ENCODE results near the gene REG1A.

The REG1A gene

GRCh38 chr2:79120194-79120713 lies at the start of gene REG1A:
TSS of gene REG1A (plus strand) at chr2:79120488. CDS start at chr2:79120862, 374 bp downstream.
- DNase-seq: no peak

GRCh38 chr2:79071078-79071477 lies 49.2 kb upstream of the REG1A start:
- DNase-seq: no peak

DNA sequence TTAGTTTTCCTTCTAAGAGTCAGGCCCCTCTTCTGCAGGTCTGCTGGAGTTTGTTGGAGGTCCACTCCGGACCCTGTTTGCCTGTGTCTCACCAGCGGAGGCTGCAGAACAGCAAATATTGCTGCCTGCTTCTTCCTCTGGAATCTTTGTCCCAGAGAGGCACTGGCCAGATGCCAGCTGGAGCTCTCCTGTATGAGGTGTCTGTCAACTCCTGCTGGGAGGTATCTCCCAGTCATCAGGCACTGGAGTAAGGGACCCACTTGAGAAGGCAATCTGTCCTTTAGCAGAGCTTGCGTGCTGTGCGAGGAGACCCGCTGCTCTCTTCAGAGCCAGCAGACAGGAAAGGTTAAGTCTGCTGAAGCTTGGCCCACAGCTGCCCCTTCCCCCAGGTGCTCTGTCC lies 37.3 kb upstream of the REG1A start:
- DNase-seq: no peak

GRCh38 chr2:79083597-79084251 lies 36.6 kb upstream of the REG1A start:
- no peak for DNase-seq

DNA sequence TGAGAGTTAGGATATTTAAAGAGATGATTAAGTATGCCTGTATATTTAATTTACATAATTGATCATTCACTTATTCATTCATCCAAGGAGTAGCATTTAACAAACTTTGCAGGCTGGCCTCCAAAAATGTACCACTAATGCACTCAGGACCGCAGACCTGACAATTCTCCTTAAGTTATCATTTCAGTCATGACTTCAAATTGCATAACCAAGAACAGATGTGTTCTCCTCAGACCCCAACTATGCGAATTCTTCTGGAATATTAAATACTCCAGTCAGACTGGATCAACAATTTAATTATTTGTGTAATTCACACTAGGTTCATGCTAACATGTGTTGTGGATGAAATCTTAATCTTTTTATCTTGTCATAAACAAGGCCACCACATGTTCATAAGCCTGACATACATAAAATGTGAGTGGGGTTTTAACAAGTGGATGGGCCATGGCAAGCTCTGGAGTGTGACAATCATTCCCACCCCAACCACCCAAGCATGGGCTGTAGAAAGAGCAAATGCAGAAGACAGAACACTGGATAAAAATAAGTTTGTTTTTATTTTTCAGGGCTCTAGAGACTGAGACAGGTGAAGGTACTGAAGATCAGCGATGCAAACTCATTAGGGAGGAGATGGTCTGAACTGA lies 35.7 kb upstream of the REG1A start:
- no peak for DNase-seq

DNA sequence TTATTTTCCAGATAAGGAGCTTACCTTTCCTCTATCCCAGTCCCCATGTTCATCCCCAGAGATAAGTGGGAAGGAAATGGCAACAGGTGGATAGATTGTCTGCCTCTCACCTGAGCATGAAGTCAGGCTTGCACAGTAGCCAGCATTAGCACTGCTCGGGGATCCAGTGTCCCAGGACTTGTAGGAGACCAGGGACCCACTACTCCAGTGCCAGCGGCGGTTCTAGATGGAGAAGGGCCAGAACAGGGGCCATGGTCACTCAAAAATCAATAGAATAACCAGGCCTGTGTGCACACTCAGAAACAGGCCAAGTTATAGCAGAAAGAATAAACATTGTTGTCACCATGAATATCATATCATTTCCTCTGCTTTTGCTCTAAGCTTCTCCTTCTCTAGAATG lies 34.9 kb upstream of the REG1A start:
- no peak for DNase-seq

- no peak for DNase-seq
Measured at GRCh38 chr2:79086255-79086654, 34.0 kb upstream of the REG1A start.

GRCh38 chr2:79087785-79088364 lies 32.4 kb upstream of the REG1A start, which contains the start of gene REG1B:
TSS of gene REG1B (minus strand) at chr2:79087993. CDS start at chr2:79087612, 381 bp downstream.
- no peak for DNase-seq

GRCh38 chr2:79090693-79091092 lies 29.6 kb upstream of the REG1A start:
- no peak for DNase-seq

- no peak for DNase-seq
Measured at GRCh38 chr2:79097843-79098242, 22.4 kb upstream of the REG1A start.

- DNase-seq: no peak
Measured at GRCh38 chr2:79099140-79099686, 21.1 kb upstream of the REG1A start.

DNA sequence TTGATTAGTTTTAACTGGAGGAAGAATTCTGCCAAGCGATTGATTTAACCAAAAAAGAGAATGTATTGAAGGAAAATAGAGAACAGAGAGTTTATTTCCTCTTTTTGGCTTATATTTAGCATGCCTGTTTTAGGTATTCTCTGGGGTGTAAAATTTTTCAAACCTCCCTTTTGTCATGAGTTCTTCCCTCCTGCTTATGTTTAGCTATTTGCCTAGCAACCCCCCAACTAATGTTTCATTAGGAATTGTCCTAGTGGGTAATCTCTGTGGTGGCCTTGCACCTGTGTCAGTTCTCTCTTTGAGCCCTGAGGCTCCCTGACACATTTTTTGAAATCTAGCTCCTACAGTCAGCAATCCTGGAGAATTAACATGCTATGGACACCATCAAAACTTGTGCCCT lies 20.0 kb upstream of the REG1A start:
- DNase-seq: no peak

DNA sequence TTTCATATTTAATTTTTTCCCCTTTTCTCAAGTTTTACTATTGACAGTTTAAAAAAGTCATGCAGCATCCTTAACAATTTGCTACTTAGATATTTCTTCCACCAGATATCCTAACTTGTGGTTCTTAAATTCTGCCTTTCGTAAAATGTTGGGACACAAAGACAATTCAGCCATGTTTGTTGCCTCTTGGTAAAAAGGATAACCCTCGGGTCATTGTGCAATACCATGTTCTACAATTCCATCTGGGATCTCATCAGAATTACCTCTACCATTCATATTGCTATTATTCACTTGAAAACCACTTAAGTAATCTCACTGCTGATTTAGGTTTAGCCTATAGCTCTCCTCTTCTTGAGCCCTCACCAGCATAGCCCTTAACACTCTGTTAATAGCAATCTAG lies 19.3 kb upstream of the REG1A start:
- no peak for DNase-seq

DNA sequence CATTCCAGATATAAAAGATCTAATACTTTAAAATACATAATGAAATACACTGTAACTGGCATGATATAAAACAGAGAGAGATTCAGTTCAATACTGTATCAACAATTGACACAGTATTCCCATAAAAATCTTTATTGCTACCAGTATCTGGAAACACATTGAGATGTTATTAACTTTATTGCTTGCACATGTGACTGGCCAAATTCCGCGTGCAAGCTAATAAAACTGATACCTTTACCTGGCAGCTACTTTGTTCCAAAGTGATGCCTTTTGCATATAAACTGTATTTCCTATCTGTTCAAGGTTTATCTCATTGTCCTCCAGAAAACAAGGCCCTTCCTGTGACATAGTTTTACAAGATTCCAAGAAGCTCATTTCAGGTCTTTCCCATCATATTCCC lies 17.1 kb upstream of the REG1A start:
- no peak for DNase-seq

- DNase-seq: no peak
Measured at GRCh38 chr2:79105259-79105658, 15.0 kb upstream of the REG1A start.

DNA sequence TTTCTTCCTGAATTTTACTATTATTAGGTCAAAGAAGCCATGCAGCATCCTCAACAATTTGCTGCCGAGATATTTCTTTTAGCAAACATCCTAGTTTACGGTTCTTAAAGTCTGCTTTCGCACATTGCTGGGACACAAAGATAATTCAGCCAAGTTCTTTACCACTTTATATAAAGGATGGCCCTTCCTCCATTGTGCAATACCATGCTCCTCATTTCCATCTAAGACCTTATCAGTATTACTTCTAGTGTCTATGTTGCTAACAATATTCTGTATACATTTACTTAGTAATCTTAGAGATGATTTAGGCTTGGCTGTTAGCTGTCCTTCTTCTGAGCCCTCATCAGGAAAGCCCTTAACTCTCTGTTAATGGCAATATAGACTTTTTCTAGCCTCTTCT lies 8.0 kb upstream of the REG1A start:
- no peak for DNase-seq

DNA sequence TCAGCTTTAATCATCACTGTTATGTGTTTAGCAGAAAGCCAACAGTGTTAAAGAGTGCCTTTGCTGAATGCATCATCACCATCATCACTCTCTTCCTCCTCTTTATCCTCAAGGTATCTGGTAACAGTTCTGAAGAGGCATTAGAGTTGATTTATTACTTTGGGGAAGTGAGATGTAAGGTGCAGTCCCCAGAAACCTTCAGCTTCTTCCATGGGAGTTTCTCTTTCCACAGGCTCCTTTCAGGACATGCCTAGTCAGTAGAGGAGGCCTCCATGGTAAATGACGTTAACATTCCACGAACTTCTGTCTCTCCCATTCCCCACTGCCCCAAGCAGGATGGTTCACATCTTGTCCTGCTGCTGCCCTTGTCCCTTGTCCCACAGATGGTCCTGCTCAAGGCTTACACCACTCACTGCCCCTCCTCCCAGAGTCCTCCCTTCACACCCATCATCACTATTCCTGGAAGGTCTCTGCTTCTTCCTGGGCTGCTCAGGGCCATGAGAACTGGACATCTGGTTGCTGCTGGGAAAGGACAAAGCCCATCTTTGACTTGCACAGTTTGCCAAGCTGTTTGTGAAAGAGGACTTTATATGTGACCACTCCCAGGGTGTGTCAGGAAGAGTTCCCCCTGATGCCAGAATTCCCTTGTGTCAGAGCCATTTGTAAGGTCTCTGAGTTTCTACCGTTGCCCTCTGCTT lies 5.3 kb upstream of the REG1A start:
- DNase-seq: no peak

DNA sequence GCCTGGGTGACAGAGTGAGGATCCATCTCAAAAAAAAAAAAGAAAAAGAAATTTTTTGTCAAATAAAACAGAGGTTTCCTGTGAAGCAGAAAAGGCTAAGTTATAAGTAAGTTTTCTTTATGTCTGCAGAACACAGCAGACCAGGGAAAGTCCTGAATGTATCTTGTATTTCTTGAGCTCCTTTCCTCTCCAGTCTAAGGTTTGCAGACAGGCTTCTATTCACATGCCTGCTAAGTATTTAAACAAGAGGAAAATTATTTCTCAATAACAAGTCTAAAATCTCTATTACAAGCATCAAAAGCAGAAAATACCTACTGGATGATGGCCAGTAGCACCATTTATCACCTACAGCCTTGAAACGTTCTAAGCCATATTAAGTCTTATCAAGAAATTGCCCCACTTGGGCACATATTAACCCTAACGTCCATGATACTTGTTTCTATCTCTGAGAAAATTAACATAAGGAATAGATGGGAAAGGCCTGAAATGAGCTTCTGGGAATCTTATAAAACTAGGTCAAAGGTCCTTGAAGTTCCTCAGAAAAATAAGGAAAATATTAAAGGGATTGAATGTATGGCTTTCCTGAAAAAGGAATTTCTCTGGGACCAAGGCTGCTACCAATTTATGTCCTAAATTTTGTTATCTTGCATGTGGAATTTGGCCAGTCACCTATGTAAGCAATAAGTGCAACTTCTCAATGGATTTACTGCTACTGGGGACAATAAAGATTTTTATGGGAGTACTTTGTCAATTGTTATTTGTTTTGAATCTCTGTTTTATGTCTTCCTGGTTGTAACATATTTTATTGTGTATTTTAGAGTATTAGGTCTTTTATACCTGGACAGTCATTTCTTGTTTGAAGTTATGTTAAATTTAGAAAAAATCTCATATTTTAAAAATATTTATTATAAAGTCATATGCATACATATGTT lies 3.0 kb upstream of the REG1A start:
- DNase-seq: no peak

DNA sequence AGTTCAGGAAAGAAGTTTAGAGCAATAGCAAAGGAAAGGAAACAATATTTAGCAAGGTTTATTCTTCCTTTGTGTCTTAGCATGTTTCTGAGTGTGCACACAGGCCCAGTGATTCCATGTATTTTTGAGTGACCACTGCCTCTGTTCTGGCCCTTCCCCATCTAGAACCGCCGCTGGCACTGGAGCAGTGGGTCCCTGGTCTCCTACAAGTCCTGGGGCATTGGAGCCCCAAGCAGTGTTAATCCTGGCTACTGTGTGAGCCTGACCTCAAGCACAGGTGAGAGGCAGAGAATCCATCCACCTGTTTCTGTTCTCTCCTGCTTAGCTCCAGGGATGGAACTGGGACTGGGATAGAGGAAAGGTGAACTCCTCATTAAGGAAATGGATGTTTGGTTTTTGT lies 2.4 kb downstream of the REG1A start:
- no peak for DNase-seq

DNA sequence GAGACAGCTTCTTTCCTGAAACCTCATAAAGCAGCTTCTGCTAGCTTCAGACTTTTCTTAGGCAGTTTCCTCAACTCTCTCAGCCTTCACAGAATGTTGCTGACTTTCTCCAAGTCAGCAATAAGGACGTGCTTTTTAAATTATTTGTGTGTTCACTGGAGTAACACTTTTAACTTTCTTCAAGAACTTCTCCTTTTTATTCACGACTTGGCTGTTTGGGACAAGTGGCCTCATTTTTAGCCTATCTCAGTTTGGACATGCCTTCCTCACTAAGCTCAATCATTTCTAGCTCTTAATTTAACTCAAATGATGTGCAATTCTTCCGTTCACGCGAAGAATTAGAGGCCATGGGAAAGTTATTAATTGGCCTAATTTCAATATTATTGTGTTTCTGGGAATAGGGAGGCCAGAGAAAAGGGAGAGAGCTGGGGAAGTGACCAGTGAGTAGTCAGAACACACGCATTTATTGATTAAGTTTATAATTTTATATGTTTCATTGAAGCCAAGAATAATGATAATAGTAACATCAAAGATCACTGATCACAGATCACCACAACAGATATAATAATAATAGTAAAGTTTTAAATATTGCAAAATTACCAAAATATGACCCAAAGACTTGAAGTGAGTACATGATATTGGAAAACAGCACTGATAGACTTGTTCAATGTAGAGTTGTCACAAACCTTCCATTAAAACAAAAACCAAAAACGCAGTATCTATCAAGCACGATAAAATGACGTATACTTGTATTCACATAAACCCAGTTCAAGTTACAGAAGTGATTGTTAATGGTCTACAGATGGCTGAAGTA lies 4.8 kb downstream of the REG1A start:
- no peak for DNase-seq

DNA sequence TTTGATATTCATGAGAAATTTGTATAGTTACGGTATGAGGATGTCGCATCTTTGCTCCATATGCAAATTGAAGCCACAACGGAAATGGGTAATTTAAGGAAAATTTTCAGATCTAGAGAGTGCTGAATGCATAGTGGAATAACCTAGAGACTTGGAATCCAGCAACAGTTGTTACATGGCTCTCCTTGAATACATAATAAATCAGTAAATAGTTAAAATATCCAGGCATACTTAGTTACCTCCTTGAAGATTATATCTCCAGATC lies 5.4 kb downstream of the REG1A start:
- no peak for DNase-seq

- no peak for DNase-seq
Measured at GRCh38 chr2:79128406-79128805, 8.1 kb downstream of the REG1A start.

All from NCI-H1092 treated with DMSO at 0.1 percent for 48 hours (cell line).